Thymus (tissue), 14 donors: ENCODE measurements around the gene CTH. TPM values are rescaled to one million over a fixed set of nuclear protein-coding genes. Genes with fewer than 3 reads are reported as not detected.
A peak's percentile ranks its signal among the peaks of the same experiment; 100 is the strongest.
"Not testable (repeated sequence)": the region's sequence is repeated elsewhere in the genome, so short reads cannot be mapped to it uniquely, and the experiment has no call there.

Source experiments
- DNase-seq, 9 donors: peaks; one replicate each; pipeline ENCODE4 v3.0.0-alpha.2; 2013; ENCODE audit warnings: low spot score in 9 of 9, low read depth in 6 of 9, missing footprints in 1 of 9
- H3K27ac ChIP-seq, 2 donors: one replicate each; pipeline ENCODE4 v1.5.1; 2013; ENCODE audit warnings: control low read depth in 1 of 2, low read depth in 1 of 2, low read length in 1 of 2, mild to moderate bottlenecking in 1 of 2, moderate library complexity in 1 of 2
- H3K27me3 ChIP-seq, 2 donors: one replicate each; pipeline ENCODE4 v1.5.1; 2013; ENCODE audit warnings: low read length in 1 of 2; ENCODE audit not compliant: control insufficient read depth in 2 of 2, insufficient read depth in 1 of 2
- H3K36me3 ChIP-seq, 2 donors: one replicate each; pipeline ENCODE4 v1.5.1; 2013; ENCODE audit warnings: low read length in 1 of 2, mild to moderate bottlenecking in 1 of 2, moderate library complexity in 1 of 2; ENCODE audit not compliant: control insufficient read depth in 2 of 2, insufficient read depth in 2 of 2
- H3K4me1 ChIP-seq, 2 donors: one replicate each; pipeline ENCODE4 v1.5.1; 2013; ENCODE audit warnings: low read length in 2 of 2; ENCODE audit not compliant: control insufficient read depth in 2 of 2, insufficient read depth in 2 of 2
- H3K4me3 ChIP-seq, 2 donors: one replicate each; pipeline ENCODE4 v1.5.1; 2013; ENCODE audit warnings: low read length in 2 of 2, control low read depth in 1 of 2, mild to moderate bottlenecking in 1 of 2
- H3K9me3 ChIP-seq, 2 donors: one replicate each; pipeline ENCODE4 v1.5.1; 2013; ENCODE audit warnings: low read length in 1 of 2, mild to moderate bottlenecking in 1 of 2; ENCODE audit not compliant: control insufficient read depth in 2 of 2, insufficient read depth in 1 of 2
- WGBS: extraction: QIAGEN DNeasy Blood & Tissue Kit; methylation state at CpG from one replicate; pipeline ENCODE4 v1.1.7; 2013; 5-methylcytosine and 5-hydroxymethylcytosine counted together
- long read RNA-seq, 10 donors: transcript quantifications; one replicate each; lab custom pipeline, GENCODE V29; 2026
- polyA plus RNA-seq: library from polyadenylated mRNA; stranded (reverse); fragments of 200-250 nt; gene quantifications from one replicate; pipeline ENCODE4 v1.2.3, GENCODE V29; 2013
- total RNA-seq: library from RNA; stranded (reverse); fragments of 120-200 nt; gene quantifications from one replicate; pipeline ENCODE4 v1.2.4, GENCODE V29; 2013
- donor health status: healthy.

CTH gene
- 1.4 TPM for total RNA-seq
- 2.8 TPM for polyA plus RNA-seq
- long read RNA-seq, donor 1, result 0 reads
- long read RNA-seq, donor 2, result 0 reads
- long read RNA-seq, donor 3, partial matches to known transcripts, result 0 of 1 reads
- long read RNA-seq, donor 3, other reads (novel, unspliced or antisense), result 0 of 1 reads
- long read RNA-seq, donor 4, result 0 reads
- long read RNA-seq, donor 5, result 0 reads
- long read RNA-seq, donor 6, result 0 reads
- long read RNA-seq, donor 7, partial matches to known transcripts, result 0 of 1 reads
- long read RNA-seq, donor 7, other reads (novel, unspliced or antisense), result 0 of 1 reads
- long read RNA-seq, donor 8, result 0 reads
- long read RNA-seq, donor 9, result 0 reads
- long read RNA-seq, donor 10, result 0 reads

GRCh38 chr1:70410604-70411359 is at the start of gene CTH:
TSS of gene CTH (plus strand) at chr1:70411268. CDS start at chr1:70411416, 148 bp downstream.
- WGBS, result under 1% methylated on average over 48 of the region's 48 CpGs
- H3K4me3 ChIP-seq, result peak within 1 kb of the TSS; percentile 79 to 87
- peaks cover 0 to 15% of the 10 kb centered on the region in 2 donors for H3K27me3 ChIP-seq
- H3K27ac ChIP-seq, result peak within 1 kb of the TSS; percentile 77 to 91
- H3K4me1 ChIP-seq, result peaks cover 0 to 8% of the 10 kb centered on the region in 2 donors
- DNase-seq, result peak; percentile 77 to 95 (median 87)
- no peaks in the 10 kb centered on the region for H3K36me3 ChIP-seq
- no peaks in the 10 kb centered on the region for H3K9me3 ChIP-seq

GRCh38 chr1:70361727-70362398 is 49.2 kb upstream of the CTH start:
- Histone ChIP-seq H3K27ac (no peak overlapping the region), H3K4me3 (no peak overlapping the region), H3K36me3 (no peaks in the 10 kb centered on the region), H3K4me1 (no peaks in the 10 kb centered on the region), H3K9me3 (no peaks in the 10 kb centered on the region), H3K27me3 (no peaks in the 10 kb centered on the region)
- WGBS, result 91% methylated on average over 3 of the region's 3 CpGs
- DNase-seq, result no peak

GRCh38 chr1:70364439-70364838 is 46.6 kb upstream of the CTH start:
- Histone ChIP-seq H3K36me3 (no peaks in the 10 kb centered on the region), H3K27me3 (no peaks in the 10 kb centered on the region), H3K27ac (no peak overlapping the region), H3K4me3 (no peak overlapping the region), H3K9me3 (no peaks in the 10 kb centered on the region), H3K4me1 (no peaks in the 10 kb centered on the region)
- no peak for DNase-seq
- WGBS, result 84% methylated on average over 3 of the region's 3 CpGs

- not testable (repeated sequence) for DNase-seq, H3K4me3 ChIP-seq, H3K27ac ChIP-seq, H3K36me3 ChIP-seq, H3K4me1 ChIP-seq, H3K27me3 ChIP-seq, H3K9me3 ChIP-seq
- WGBS, result 95% methylated on average over 4 of the region's 4 CpGs
Measured at GRCh38 chr1:70366425-70366952, 44.6 kb upstream of the CTH start.

- 97% methylated on average over 3 of the region's 3 CpGs for WGBS
Measured at GRCh38 chr1:70366997-70367396, 44.1 kb upstream of the CTH start.

GRCh38 chr1:70367397-70367796 is 43.7 kb upstream of the CTH start:
- DNase-seq, H3K4me1 ChIP-seq: not testable (repeated sequence)
- WGBS, result 95% methylated on average over 5 of the region's 5 CpGs

More at GRCh38 chr1:70366997-70367396, 44.1 kb upstream of the CTH start:
- H3K27ac ChIP-seq, H3K4me1 ChIP-seq, H3K4me3 ChIP-seq, H3K9me3 ChIP-seq, DNase-seq, H3K27me3 ChIP-seq, H3K36me3 ChIP-seq: not testable (repeated sequence)

GRCh38 chr1:70371586-70371985 is 39.5 kb upstream of the CTH start:
- not testable (repeated sequence) for H3K27ac ChIP-seq, H3K4me3 ChIP-seq, DNase-seq, H3K27me3 ChIP-seq, H3K9me3 ChIP-seq, H3K36me3 ChIP-seq, H3K4me1 ChIP-seq
- WGBS, result 97% methylated on average over 3 of the region's 3 CpGs

More at GRCh38 chr1:70367397-70367796, 43.7 kb upstream of the CTH start:
- not testable (repeated sequence) for H3K9me3 ChIP-seq, H3K4me3 ChIP-seq, H3K27me3 ChIP-seq, H3K27ac ChIP-seq, H3K36me3 ChIP-seq

GRCh38 chr1:70372426-70372825 is 38.6 kb upstream of the CTH start:
- H3K27me3 ChIP-seq, result no peaks in the 10 kb centered on the region

GRCh38 chr1:70373580-70373979 is 37.5 kb upstream of the CTH start:
- not testable (repeated sequence) for H3K9me3 ChIP-seq, H3K4me1 ChIP-seq, H3K27me3 ChIP-seq, H3K4me3 ChIP-seq, H3K27ac ChIP-seq, DNase-seq, H3K36me3 ChIP-seq
- WGBS, result 97% methylated on average over 2 of the region's 2 CpGs

More at GRCh38 chr1:70372426-70372825, 38.6 kb upstream of the CTH start:
- Histone ChIP-seq H3K4me3 (no peak overlapping the region), H3K9me3 (no peaks in the 10 kb centered on the region), H3K36me3 (no peaks in the 10 kb centered on the region), H3K27ac (no peak overlapping the region), H3K4me1 (no peaks in the 10 kb centered on the region)
- 98% methylated on average over 4 of the region's 4 CpGs for WGBS
- DNase-seq, result no peak
